ENCODE data around the gene COL4A1.

COL4A1 gene

GRCh38 chr13:110272227-110272626, 34.7 kb downstream of the COL4A1 start:
- Histone ChIP-seq H3K9me2 (replicated peaks; ENCODE audit: insufficient read depth, low read length) (no peaks in the 10 kb centered on the region), H4K20me1 (ENCODE audit: insufficient read depth, low read length) (no peaks in the 10 kb centered on the region), H3K36me3 (replicated peaks; ENCODE audit: insufficient read depth, low read length) (no peaks in the 10 kb centered on the region), H3K4me2 (ENCODE audit: low read depth, low read length) (no peak overlapping the region), H3K9ac (ENCODE audit: low read length) (no peak overlapping the region), H3K27ac (ENCODE audit: low read length) (no peak overlapping the region), H3K4me3 (ENCODE audit: low read length) (no peak overlapping the region), H3K4me1 (ENCODE audit: low read length) (no peaks in the 10 kb centered on the region), H3K9me3 (replicated peaks; ENCODE audit: insufficient read depth, low read length) (no peaks in the 10 kb centered on the region), H3F3A (ENCODE audit: insufficient read depth, low read length) (no peaks in the 10 kb centered on the region), H2AFZ (ENCODE audit: low read length) (no peak overlapping the region), H3K27me3 (replicated peaks; ENCODE audit: insufficient read depth, low read length) (no peaks in the 10 kb centered on the region), H3K79me2 (ENCODE audit: low read length) (no peaks in the 10 kb centered on the region)
- no peak for DNase-seq
- TF ChIP-seq EZH2phosphoT487 (IDR thresholded peaks at IDR 0.05; ENCODE audit: low read length) (no peak), CTCF (IDR thresholded peaks at IDR 0.05; ENCODE audit: low read length) (no peak), EZH2 (optimal IDR thresholded peaks at IDR 0.05; ENCODE audit: low read depth, low read length) (no peak)

DNA sequence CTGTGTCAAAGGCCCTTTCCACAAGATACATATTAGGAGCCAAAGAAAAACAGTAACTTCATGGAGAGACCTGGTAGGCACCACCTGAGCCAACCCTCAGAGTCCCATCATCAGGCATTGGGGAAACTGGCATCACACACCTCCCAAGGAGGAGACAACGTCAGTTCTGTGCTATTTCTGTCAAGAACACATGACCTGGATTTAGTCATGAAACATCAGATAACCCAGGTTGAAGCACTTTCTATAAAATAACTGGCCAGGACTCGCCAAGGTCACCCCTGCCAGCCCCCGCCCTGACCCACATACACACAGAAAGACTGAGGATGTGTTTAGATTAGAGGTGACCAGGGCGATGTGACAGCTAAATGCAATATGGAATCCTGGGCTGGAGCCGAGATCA, 35.6 kb downstream of the COL4A1 start:
- Histone ChIP-seq H3K4me2 (ENCODE audit: low read depth, low read length) (no peak overlapping the region), H3K4me3 (ENCODE audit: low read length) (no peak overlapping the region)

GRCh38 chr13:110270507-110270906, 36.5 kb downstream of the COL4A1 start:
- H3K4me1 ChIP-seq (ENCODE audit: low read length) = no peaks in the 10 kb centered on the region
- H3F3A ChIP-seq (ENCODE audit: insufficient read depth, low read length) = no peaks in the 10 kb centered on the region
- no peaks in the 10 kb centered on the region for H3K27me3 ChIP-seq (replicated peaks; ENCODE audit: insufficient read depth, low read length)
- no peak overlapping the region for H3K4me2 ChIP-seq (ENCODE audit: low read depth, low read length)
- DNase-seq = no peak
- no peak for TF ChIP-seq EZH2phosphoT487 (IDR thresholded peaks at IDR 0.05; ENCODE audit: low read length)
- TF ChIP-seq CTCF (IDR thresholded peaks at IDR 0.05; ENCODE audit: low read length) = no peak
- TF ChIP-seq EZH2 (optimal IDR thresholded peaks at IDR 0.05; ENCODE audit: low read depth, low read length) = no peak
- H3K9me3 ChIP-seq (replicated peaks; ENCODE audit: insufficient read depth, low read length) = no peaks in the 10 kb centered on the region
- H4K20me1 ChIP-seq (ENCODE audit: insufficient read depth, low read length) = no peaks in the 10 kb centered on the region
- no peak overlapping the region for H3K27ac ChIP-seq (ENCODE audit: low read length)
- no peaks in the 10 kb centered on the region for H3K36me3 ChIP-seq (replicated peaks; ENCODE audit: insufficient read depth, low read length)
- H2AFZ ChIP-seq (ENCODE audit: low read length) = no peak overlapping the region
- no peak overlapping the region for H3K9ac ChIP-seq (ENCODE audit: low read length)
- H3K79me2 ChIP-seq (ENCODE audit: low read length) = no peaks in the 10 kb centered on the region
- H3K4me3 ChIP-seq (ENCODE audit: low read length) = no peak overlapping the region
- H3K9me2 ChIP-seq (replicated peaks; ENCODE audit: insufficient read depth, low read length) = no peaks in the 10 kb centered on the region

More for the DNA sequence above, 35.6 kb downstream of the COL4A1 start:
- no peak for DNase-seq
- Histone ChIP-seq H3K79me2 (ENCODE audit: low read length) (no peaks in the 10 kb centered on the region), H3K27ac (ENCODE audit: low read length) (no peak overlapping the region), H3K9ac (ENCODE audit: low read length) (no peak overlapping the region), H3K27me3 (replicated peaks; ENCODE audit: insufficient read depth, low read length) (no peaks in the 10 kb centered on the region), H3K9me3 (replicated peaks; ENCODE audit: insufficient read depth, low read length) (no peaks in the 10 kb centered on the region), H3K9me2 (replicated peaks; ENCODE audit: insufficient read depth, low read length) (no peaks in the 10 kb centered on the region), H3F3A (ENCODE audit: insufficient read depth, low read length) (no peaks in the 10 kb centered on the region), H4K20me1 (ENCODE audit: insufficient read depth, low read length) (no peaks in the 10 kb centered on the region), H2AFZ (ENCODE audit: low read length) (no peak overlapping the region), H3K4me1 (ENCODE audit: low read length) (no peaks in the 10 kb centered on the region), H3K36me3 (replicated peaks; ENCODE audit: insufficient read depth, low read length) (no peaks in the 10 kb centered on the region)
- TF ChIP-seq EZH2 (optimal IDR thresholded peaks at IDR 0.05; ENCODE audit: low read depth, low read length) (no peak), EZH2phosphoT487 (IDR thresholded peaks at IDR 0.05; ENCODE audit: low read length) (no peak), CTCF (IDR thresholded peaks at IDR 0.05; ENCODE audit: low read length) (no peak)

Measured in MM.1S (cell line).